Glomerular visceral epithelial cell (primary cell): ENCODE data around the gene CYB5B.

ENCODE experiments used
- DNase-seq: peaks from one replicate; pipeline ENCODE4 v3.0.0-alpha.2; 2016; ENCODE audit errors: extremely low spot score

CYB5B gene

GRCh38 chr16:69424053-69424934 is at the start of gene CYB5B:
Gene CYB5B (plus strand): TSS chr16:69424619. CDS start chr16:69424684, 65 bp downstream.
- DNase-seq = peak; percentile 96

GRCh38 chr16:69376393-69377059 is 47.9 kb upstream of the CYB5B start:
- DNase-seq = no peak

GRCh38 chr16:69378036-69378435 is 46.4 kb upstream of the CYB5B start:
- DNase-seq = no peak

GRCh38 chr16:69378760-69379159 is 45.7 kb upstream of the CYB5B start:
- no peak for DNase-seq

GRCh38 chr16:69381231-69381630 is 43.2 kb upstream of the CYB5B start:
- no peak for DNase-seq

- DNase-seq = no peak
Measured at GRCh38 chr16:69382421-69382820, 42.0 kb upstream of the CYB5B start.

GRCh38 chr16:69384974-69385373 is 39.4 kb upstream of the CYB5B start:
- DNase-seq = no peak

GRCh38 chr16:69386596-69386995 is 37.8 kb upstream of the CYB5B start:
- no peak for DNase-seq

GRCh38 chr16:69393898-69394849 is 30.2 kb upstream of the CYB5B start:
- no peak for DNase-seq

GRCh38 chr16:69395859-69396186 is 28.6 kb upstream of the CYB5B start:
- DNase-seq = no peak

GRCh38 chr16:69396187-69397061 is 28.0 kb upstream of the CYB5B start:
- peak; percentile 83 for DNase-seq

- peak; percentile 70 for DNase-seq
Measured at GRCh38 chr16:69397821-69398521, 26.4 kb upstream of the CYB5B start.

- DNase-seq = no peak
Measured at GRCh38 chr16:69399361-69399760, 25.1 kb upstream of the CYB5B start.

- DNase-seq = no peak
Measured at GRCh38 chr16:69402439-69402838, 22.0 kb upstream of the CYB5B start.

GRCh38 chr16:69404275-69404805 is 20.1 kb upstream of the CYB5B start:
- DNase-seq = peak; percentile 37

GRCh38 chr16:69405326-69405725 is 19.1 kb upstream of the CYB5B start:
- no peak for DNase-seq

- no peak for DNase-seq
Measured at GRCh38 chr16:69405757-69406156, 18.7 kb upstream of the CYB5B start.

GRCh38 chr16:69406780-69407331 is 17.6 kb upstream of the CYB5B start:
- DNase-seq = no peak

- DNase-seq = no peak
Measured at GRCh38 chr16:69407702-69408323, 16.6 kb upstream of the CYB5B start.
